HG02610 (cell line): ENCODE measurements around the gene SAMD11.
"Not testable (repeated sequence)": the region's sequence is repeated elsewhere in the genome, so short reads cannot be mapped to it uniquely, and the experiment has no call there.

Experiments used
- ATAC-seq: cut with Tn5 transposase; IDR thresholded peaks from one replicate; pipeline ENCODE4 v1.9.1; 2021; ENCODE audit warnings: mild to moderate bottlenecking, moderate library complexity; ENCODE audit not compliant: unreplicated experiment

SAMD11 gene

DNA sequence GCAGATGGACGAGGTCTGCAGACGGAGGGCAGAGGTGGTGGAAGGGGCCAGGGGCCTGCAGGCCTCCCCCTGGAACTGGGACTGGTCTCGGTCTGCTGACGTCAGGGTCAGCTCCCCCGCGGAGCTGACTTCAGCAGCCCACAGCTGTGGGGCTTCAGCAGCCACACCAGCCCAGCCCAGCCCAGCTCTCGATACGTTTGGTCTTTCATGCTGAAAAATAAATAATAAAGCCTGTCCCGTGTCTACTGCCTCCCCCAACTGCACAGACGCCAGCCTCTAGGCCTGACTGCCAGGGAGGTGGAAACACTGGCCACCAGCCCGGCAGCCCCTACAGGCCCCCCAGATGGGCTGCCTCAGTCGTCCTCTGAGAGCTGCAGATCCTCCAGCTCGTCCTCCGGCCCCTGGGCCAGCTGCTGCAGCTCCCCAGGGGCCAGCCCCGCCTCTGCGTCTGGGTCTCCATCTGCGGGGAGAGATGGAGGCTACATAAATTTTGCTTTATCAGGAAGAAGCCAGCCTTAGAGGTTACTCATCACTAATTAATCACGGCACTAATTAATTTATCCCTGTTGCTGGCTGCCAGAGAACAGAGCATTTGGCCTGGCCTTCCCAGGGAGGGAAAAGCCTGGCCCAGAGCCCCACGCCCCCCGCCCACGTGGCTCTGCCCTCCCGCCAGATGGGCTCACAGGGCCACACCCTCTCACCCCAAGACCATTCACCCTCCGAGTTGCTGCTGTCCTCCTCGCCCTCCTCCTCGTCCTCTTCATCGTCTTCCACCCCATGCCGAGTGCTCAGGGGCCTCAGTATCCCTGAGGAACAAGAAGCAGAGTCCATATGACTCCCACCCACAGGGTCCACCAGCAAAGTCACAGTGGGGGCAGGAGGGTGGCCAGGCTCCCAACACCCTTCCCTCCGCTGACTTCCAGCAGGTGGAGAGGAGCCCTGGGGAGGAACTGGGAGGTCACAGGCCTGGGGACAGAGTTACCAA lies 20.9 kb downstream of the SAMD11 start:
- no peak for ATAC-seq

DNA sequence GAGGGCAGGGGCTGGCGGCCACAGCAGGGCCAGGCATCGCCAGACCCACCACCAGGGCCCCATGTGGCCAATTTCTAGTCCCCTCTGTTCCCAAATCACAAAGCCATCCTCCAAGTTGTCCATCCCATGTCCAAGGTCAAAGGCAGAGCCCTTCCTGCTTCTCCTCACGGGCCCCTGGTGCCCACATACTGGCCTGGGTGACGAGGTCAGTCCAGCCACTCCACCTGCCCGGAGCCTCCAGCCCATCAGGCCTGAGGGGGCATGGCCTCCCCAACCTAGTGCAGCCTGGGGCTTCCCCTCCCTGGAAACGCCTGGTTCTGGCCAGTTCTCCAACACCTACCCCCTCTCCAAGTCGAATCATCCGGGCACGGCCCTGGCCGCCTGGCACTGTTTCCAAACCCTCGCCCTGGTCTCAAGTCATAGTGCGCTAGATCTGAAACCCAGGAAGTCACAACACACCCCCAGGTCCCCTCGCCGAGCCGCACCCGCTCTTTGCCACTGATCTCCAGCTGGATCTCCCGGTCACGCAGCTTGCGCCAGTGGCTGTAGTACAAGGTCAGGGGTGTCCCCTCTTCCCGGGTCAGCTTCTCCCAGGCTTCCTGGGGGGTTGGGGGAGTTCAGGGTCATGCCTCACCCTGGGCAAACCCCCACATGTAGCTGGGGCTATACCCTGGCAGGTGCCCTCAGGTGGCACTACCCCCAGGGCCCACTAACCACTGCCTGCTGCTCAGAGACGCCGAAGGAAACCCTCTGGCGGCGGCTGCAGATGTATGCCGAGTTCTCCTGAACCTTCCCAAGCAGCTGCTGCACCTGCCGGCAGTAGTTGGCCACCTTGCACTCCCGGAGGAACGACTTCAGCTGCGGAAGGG lies 22.2 kb downstream of the SAMD11 start:
- no peak for ATAC-seq

DNA sequence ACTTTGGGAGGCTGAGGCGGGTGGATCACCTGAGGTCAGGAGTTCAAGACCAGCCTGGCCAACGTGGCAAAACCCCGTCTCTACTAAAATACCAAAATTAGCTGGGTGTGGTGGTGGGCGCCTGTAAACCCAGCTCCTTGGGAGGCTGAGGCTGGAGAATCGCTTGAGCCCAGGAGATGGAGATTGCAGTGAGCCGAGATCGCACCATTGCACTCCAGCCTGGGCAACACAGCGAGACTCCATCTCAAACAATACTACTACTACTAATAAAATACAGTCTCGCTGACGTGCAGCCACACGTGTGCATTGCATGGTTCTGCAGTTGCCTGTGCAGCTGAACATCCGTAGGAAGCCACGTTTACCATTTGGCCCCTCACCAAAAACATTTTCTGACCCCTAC lies 23.1 kb downstream of the SAMD11 start:
- ATAC-seq: not testable (repeated sequence)

DNA sequence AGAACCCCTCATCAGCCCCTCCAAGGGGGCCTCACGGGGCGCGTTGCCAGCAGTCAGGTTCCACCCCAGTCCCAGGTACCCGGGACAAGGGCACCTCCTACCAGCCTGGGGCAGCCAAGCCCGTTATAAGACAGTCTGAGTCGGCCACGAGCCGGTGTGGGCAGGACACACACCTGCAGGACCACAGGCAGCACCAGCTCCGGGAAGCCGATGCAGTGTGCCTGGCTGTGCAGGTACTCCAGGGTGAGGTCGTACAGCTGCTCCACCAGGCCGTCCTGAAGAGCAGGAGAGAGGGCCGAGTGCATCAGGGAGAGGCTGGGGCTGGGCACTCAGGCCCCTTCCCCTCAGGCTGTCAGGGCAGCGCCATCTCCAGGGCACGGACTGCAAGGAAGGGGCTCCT lies 24.2 kb downstream of the SAMD11 start:
- no peak for ATAC-seq

DNA sequence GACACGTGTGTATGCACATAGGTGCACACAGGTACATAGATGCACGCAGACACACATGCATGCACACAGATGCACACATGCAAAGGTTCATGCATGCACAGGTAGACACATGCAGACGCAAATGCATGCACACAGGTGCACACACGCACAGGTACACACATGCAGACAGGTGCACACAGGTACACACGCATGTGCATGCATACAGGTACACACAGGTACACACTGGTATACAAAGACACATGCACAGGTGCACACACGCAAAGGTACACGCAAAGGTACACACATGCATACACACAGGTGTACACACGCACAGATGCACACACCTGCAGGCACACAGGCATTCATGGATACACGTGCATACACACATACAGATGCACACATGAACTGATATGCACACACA lies 26.5 kb downstream of the SAMD11 start:
- no peak for ATAC-seq

DNA sequence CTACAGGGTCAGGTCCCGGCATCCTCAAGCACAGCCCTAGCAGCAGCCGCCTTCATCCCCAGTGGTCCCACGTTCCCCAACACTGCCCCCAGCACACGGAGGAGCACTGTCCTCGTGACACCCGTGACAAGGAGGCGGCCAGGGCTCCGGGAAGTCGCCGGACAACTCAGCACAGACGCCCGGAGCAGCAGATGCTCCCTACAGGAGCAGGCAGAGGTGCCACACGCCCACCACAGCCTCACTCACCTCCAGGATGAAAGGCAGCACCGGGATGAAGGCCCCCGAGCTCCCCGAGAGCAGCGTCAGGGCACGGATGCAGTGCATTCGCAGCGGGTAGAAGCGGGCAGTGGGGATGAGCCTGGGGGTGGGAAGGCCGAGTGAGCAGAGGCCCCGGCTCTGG lies 27.2 kb downstream of the SAMD11 start:
- ATAC-seq: no peak

DNA sequence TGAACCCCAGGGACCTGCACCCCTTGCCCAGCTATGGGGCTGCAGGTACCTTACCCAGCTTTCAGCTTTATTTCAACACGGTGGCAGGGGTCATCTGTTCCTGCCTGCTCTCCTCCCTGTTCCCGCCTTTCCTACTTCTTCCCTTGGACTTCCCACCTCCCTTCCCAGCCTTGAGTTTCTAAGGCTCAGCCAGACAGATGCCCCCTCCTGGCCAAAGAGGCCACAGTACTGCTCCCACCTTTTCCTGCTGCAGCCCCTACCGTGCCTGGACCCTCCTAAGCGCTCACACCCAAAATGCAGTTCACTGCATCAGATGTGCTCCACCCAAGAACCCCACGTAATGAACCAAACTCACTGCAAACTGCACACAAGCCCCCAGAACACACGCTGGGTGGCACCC lies 27.6 kb downstream of the SAMD11 start:
- no peak for ATAC-seq

DNA sequence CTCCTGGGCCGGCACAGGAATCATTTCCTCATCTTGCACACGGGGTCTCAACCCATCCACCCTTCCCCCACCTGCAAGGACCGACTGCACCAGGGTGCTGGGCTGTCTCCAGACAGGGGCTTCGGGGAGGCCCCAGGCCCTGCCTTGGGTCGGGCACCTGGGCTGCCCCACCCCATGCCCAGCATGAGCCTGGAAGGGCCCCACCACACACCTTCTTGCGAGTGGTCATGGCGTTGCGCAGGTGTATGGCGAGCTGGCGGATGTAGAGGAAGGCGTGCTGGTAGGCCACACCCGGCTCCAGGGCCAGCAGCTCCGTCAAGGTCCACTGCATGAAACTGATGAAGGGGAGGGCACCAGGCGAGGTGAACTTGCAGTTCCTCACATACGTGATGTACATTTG lies 28.5 kb downstream of the SAMD11 start:
- no peak for ATAC-seq

DNA sequence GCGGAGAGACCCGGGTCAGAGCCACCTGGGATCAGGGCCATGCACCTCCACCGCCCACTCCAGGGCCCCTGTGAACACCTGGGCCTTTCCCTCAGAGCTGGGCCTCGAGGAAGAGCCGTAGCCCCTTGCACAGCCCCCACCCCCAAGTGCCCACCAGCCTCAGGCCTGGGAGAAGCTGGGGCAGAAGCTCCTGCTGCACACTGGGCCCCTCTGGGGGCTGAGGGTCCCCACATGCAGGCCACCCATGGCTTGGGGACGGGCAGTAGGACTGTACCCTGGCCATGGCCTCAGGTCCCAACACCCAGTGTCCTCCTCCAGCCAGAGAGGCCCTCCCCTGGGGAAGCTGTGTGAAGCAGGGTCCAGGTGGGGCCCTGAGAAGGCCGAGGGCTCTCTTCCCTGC lies 28.9 kb downstream of the SAMD11 start:
- no peak for ATAC-seq

DNA sequence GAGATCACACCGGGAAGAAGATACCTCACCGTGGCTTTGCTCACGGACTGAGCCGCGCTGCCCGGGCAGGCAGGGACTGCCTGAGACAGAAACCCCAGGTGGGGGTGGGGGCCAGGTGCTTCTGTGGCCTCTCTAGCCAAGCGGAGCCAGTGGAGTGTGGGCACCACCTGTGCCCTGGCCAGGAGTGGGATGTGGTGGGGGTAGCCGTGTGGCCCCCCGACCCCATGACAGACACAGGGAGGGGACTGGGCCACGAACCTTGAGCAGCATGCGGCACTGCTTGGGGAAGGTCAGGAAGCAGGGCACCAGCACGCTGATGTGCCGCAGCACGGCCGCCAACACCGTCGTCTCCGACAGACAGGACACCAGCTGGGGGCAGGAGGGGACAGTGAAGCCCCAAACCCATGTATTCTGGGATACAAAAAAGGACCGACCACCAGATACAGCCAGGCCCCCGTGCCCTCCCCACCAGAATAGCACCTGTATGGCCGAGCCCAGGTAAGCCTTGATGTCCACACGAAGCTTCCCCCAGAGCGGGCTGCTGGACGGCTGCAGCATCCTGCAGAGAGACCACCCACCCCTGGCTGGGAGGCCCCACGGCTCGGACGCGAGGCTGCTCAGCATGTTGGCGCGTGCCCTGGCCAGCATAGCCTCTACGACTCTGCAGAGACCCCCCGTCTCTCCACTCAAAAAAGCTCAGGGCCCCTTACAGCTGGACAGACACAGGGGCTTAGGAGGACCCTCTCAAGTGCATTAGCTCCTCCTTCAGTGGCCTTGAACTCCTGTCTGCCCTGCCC lies 30.0 kb downstream of the SAMD11 start:
- ATAC-seq: no peak

DNA sequence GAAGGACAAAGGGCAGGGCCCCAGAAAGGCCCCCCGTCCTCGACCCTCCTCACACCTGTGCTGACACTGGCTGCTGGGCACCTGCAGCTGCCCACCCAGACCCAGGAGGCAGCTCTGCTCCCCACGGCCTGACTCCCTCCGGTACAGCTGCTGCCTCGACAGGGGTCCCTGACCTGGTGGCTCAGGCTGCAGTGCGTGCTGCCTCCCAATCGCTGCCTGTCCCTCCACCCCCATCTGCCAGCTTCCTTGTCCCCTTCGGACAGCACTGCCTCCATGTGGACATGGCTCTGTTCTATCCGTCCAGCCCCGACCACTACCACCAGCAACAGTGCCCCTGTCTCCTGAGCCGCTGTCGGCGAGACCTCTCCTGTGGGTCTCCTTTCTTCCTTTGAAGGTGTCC lies 31.2 kb downstream of the SAMD11 start:
- no peak for ATAC-seq

DNA sequence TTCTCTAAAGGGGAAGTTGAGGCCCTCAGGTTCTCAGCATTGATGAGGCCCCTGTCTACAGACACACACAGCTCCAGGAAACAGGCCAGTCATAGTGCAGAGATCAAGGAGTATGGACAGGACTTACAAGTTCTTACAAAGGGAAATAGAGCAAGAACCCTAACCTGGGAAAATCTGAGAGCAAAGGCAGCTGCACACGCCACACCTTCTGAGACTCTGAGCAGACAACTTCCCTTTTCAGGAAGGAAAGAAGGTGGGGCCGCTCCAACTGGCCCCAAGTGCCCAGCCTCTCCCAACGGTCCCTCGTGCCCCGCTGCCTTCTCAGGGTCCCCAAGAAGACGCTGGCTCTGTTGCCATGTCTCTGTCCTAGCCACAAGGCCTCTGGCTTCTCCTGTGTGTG lies 31.8 kb downstream of the SAMD11 start:
- ATAC-seq: no peak

DNA sequence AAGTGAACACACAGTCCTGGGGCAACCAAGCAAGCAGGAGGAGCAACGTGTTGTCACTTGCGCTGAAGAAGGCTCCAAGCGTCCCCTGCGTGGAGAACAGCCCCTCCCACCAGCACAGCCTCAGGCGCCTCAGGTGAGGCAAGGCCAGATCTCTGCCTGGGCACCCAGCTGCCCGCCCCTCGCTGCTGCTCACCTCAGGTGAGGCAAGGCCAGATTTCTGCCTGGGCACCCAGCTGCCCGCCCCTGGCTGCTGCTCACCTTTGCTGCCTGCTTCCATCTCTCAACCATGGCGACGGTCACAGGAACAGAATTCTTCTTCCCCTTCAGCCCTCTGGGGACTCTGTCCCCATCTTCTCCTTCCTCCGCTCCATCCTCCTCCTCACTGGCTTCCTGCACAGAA lies 32.9 kb downstream of the SAMD11 start:
- no peak for ATAC-seq

DNA sequence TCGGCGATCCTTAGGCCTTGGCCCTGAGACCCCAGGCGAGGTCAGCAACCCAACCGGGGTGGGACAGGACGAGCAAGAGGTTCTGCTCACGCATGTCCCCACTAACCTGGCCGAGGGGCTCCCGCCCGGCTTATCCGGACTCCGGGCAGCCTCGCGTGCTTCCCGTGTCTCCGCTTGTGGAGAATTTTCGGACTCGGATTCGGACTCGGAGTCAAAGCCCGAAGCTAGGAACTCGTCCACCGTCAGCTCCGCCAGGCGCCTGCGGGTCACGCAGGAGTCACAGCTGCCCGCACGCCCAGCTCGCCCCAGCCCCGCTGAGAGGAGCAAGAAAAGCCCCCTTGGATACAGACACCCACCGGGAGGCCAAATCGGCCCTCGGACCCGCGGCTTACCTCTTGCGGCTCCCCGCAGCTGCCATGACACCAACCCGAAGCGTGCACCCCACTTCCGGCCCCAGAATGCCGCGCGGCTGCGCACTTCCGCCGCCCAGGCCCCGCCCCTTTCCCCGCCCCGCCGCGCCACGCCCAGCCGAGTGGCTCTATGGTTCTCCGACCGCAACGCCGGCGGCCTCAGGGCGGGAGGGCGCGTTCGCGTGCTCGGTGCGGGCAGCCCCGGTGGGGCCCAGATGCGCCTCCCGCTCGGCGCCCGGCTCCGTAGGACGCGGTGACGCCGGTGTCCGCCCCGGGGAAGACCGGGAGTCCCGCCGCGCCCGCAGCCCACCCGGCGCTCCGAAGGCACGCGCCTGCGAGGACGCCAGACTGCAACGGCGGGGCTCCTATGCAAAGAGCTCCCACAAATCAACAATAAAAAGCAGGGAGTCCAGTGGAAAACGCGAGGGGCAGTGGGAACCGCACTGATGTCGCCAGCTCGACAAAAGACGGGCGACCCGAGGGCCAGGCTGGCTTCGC lies 35.4 kb downstream of the SAMD11 start, which contains the start of gene NOC2L:
Gene NOC2L, minus strand, starts transcription at position 434 of the 908 bp plus-strand sequence. Its CDS starts 16 bp downstream, at position 418.
- ATAC-seq: peak; percentile 57

DNA sequence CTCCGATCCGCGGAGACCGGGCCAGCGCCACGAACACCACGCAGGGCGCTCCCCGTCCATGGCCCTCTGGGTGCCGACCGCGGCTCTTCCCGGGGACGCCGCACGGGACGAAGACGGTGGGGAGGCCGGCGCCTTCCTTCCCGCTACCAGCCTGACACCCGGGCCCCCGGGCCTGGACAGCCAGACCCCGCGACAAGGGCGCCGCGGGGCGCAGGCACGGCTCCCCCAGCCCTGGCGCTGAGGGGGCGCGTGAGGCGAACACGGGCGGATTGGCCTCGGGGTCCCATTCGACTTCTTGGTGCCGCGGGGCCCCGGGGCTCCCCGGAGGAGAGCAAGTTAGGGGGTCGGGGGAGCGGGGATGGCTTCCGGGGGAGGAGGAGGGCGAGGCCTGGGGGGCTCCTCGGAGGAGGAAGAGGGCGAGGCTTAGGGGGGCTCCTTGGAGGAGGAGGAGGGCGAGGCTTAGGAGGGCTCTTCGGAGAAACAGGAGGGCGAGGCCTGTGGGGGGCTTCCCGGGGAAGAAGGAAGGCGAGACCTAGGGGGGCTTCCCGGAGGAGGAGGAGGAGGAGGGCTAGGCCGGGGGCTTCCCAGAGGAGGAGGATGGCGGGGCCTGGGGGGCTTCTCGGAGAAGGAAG lies 36.1 kb downstream of the SAMD11 start:
- ATAC-seq: no peak

DNA sequence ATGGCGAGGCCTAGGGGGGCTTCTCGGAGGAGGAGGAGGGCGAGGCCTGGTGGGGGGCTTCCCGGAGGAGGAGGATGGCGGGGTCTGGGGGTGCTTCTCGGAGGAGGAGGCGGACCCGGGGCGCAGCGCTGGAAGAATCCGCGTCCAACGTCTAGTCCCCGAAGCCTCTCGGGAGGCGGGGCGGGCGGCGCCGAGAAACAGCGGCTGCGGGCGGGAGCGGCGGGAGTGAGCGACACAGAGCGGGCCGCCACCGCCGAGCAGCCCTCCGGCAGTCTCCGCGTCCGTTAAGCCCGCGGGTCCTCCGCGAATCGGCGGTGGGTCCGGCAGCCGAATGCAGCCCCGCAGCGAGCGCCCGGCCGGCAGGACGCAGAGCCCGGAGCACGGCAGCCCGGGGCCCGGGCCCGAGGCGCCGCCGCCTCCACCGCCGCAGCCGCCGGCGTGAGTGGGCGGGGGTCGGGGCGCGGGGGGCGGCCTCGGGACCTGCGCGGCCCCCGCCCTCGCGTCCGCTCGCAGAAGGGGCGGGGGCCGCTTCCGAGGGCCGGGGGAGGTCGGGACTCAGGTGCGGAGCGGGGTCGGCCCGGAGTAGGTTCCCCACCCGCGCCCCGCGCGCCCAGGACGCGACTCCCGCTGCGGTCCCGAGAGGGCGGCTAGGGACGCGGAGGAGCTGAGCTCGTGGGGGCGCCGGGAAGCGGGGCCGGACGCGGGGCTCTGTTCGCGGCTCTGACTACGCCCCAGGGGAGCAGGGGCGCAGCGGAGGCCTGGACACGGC lies 36.8 kb downstream of the SAMD11 start, which contains the start of gene KLHL17:
Gene KLHL17, plus strand, starts transcription at position 222 of the 769 bp plus-strand sequence. Its CDS starts 110 bp downstream, at position 332.
- ATAC-seq: peak; percentile 38

DNA sequence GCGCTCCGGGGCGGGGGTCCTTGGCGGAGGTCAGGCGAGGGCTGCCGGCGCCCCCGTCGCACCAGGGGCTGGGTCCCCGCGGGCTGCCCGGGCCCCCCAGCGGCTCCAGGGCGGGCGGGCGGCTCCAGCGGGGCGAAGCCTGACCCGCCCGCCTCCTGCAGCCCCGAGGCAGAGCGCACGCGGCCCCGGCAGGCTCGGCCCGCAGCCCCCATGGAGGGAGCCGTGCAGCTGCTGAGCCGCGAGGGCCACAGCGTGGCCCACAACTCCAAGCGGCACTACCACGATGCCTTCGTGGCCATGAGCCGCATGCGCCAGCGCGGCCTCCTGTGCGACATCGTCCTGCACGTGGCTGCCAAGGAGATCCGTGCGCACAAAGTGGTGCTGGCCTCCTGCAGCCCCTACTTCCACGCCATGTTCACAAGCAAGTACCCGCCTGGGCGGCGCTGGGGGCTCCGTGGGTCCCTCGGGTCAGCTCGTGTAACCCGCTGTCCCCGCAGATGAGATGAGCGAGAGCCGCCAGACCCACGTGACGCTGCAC lies 37.5 kb downstream of the SAMD11 start:
- ATAC-seq: no peak
